Measurements from ENCODE around the gene TRIM17.
"Not testable (repeated sequence)": the region's sequence is repeated elsewhere in the genome, so short reads cannot be mapped to it uniquely, and the experiment has no call there.

TRIM17 gene

DNA sequence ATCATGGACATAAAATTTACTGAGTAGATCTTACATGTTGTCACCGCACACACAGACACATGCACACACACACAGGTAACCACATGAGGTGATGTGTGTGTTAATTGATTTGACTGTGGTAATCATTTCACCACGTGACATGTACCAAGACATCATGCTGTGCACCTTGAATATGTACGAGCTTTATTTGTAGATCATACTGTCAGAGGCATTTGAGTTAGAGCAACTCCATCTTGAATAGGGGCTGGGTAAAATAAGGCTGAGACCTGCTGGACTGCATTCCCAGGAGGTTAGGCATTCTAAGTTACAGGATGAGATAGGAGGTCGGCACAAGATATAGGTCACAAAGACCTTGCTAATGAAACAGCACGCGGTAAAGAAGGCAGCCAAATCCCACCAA, 31.7 kb upstream of the TRIM17 start:
- no peak for DNase-seq (ENCODE audit: low read depth in 3 of 3)

DNA sequence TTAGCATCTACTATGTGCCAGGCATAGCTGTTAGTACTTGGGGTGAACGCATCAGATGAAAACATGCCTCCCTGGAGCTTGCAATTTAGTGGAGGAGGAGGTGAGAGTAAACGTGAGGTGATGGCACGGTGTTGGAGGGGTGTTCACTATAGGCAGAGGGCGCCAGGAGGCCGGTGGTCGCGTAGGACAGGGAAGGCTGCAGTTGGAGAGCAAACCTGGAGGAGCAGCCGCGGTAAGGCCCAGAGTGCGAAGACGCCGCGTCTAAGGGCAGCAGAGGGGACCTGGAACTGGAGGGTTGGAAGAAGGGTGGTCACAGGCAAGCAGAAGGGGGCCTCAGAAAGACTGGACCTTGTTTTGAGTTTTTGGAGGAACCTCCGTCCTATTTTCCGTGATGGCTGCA, 30.2 kb upstream of the TRIM17 start:
- no peak for DNase-seq (ENCODE audit: low read depth in 3 of 3)

DNA sequence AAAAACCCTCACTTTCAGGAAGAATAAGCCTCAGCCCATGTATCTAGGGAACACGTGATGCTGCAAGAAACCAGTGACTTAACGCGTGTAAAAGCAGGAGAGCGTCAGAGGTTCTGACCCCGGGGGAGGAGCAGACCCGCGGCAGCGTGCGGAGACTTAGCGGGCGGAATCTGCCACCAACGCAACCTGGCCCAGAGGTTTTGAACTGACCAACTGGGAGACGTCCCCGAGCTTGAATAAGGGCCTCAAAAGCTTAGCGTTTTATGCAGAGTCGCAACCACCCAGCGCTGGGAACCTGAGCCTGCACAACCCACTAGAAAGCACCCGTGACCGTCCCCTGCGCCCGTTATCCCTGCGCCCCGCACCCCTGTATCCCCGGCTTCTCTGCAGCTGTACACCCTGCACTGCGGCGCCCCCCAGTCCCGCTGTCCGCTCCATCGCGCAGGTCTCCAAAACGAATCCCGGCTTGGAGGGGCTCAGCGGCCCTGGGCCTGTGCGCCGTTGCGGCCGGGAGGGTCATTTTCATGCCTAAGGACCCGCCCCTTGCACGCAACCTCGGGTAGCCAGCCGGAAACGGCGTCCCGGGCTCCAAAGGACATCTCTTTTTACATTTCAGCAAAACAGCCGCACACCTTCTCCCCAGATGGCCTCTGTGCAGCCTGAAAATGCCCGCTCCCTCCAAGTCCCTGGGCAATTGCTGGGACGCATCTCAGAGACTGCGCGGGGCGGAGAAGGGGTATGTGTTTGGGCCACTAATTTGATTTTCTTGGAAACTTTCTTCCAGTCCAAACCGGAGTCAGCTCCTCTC, 29.4 kb upstream of the TRIM17 start:
- DNase-seq (ENCODE audit: low read depth in 3 of 3) = no peak

DNA sequence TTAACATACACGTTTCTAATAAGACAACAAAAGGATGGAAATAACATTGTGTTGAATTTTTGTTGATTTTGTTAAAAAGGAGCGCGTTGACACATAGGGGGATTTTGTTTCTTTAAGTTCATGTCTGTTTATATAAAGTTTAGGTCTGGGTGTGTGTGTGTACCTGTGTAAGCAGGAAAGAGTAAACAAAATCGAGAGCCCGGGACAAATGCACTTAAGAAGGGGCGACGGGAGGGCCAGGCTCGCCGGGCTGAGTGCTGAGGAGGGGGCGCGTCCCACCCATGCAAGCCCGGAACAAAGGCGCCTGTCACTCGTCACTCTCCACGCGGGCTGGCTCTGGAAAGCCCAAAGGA, 28.8 kb upstream of the TRIM17 start:
- DNase-seq (ENCODE audit: low read depth in 3 of 3) = no peak

DNA sequence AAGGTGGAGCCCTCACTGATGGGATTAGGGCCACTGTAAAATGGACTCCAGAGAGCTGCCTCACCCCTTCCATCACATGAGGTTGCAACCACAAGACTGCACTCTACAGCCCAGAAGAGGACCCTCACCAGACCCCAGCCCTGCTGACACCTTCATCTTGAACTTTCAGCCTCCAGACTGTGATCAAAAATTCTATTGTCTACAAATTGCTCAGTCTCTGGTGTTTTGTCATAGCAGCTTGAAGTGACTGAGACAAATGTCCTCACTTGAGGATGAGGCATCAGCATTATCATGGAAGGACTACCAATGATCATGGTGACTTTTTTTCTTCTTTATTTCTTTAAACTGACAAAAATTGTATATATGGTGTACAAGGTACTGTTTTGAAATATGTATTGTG, 26.7 kb upstream of the TRIM17 start:
- no peak for DNase-seq (ENCODE audit: low read depth in 3 of 3)

DNA sequence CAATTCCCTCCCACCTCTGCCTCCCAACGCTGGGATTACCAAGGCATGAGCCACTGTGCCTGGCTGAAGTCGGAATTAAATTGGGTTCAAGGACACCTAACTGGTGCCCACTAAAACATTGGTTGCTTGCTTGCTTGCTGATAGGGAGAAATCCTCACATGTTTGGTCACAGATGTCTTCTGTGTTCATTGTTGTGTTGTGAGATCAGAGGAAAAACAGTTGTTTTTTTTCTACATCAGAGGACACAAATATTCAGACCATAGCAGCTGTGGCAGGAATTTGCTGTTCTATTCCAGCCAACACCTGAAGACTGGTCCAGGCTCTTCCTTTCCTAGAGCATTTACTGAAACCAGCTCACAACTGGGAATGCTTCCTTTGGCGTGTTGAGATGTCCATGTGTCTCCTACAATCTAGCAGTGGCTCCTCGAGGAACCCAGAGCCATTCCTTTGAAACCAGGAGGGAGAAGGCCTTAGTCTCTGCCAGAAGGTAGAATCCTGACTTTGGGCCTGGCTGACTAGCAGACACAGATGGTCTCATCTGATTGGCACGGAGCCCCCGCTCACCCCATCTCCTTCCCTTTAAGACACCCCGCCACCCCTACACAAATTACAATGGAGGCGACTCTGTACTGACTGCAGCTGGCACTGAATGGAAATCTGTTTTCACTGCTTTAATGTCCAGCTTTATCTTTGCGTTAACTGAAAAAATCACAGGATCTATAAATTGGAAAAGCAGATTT, 24.3 kb upstream of the TRIM17 start:
- no peak for DNase-seq (ENCODE audit: low read depth in 3 of 3)

DNA sequence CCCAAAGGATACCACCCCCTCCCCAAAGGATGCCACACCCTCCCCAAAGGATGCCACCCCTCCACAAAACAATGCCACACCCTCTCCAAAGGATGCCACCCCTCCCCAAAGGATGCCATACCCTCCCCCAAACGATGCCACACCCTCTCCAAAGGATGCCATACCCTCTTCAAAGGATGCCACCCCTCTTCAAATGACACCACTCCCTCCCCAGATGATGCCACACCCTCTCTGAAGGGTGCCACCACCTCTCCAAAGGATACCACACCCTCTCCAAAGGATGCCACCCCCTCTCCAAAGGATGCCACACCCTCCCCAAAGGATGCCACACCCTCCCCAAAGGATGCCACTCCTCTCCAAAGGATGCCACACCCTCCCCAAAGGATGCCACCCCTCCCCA, 21.6 kb upstream of the TRIM17 start:
- DNase-seq (ENCODE audit: low read depth in 3 of 3) = no peak

DNA sequence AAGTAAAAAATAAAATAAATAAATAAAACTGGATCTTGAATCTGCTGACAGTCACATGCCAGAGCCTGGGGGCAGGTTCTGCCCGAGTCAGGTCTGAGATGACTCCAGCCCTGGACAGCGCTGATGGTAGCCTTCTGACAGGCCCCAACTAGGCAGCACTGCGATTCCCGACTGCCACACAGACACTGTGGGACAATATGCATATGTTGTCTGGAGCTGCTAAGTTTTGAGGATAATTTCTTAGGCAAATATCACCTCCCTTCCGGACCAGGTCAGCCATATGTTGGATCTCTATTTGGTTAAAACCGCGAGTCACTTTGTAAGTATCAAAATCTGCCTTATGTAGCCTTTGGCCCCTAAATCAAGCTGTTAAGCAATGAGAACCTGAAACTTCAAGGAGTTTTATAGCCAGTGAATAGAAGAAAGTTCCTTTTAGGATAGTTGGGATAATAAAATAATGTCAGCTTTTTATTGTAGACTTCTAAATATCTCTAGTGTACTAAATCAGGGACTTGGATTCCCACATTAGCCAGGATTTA, 20.8 kb upstream of the TRIM17 start:
- DNase-seq (ENCODE audit: low read depth in 3 of 3) = no peak

DNA sequence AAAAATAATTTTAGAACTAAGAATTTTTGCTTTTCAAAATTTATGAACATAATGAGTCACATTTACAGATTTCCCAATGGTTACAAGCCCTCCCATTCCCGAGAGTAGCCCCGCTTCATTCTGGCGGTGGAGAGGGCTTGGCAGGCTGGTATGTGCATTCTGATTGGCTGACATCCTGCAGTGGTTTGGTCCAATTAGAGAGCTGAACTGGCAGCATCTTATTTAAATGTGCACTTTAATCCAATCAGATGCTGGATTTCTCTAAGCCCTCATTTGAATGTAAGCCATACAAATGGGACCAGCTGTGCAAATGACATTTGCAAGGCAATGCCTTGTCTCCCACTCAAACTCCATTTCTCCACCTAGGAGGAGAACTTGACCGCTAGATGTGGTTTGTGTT, 18.0 kb upstream of the TRIM17 start:
- no peak for DNase-seq (ENCODE audit: low read depth in 3 of 3)

DNA sequence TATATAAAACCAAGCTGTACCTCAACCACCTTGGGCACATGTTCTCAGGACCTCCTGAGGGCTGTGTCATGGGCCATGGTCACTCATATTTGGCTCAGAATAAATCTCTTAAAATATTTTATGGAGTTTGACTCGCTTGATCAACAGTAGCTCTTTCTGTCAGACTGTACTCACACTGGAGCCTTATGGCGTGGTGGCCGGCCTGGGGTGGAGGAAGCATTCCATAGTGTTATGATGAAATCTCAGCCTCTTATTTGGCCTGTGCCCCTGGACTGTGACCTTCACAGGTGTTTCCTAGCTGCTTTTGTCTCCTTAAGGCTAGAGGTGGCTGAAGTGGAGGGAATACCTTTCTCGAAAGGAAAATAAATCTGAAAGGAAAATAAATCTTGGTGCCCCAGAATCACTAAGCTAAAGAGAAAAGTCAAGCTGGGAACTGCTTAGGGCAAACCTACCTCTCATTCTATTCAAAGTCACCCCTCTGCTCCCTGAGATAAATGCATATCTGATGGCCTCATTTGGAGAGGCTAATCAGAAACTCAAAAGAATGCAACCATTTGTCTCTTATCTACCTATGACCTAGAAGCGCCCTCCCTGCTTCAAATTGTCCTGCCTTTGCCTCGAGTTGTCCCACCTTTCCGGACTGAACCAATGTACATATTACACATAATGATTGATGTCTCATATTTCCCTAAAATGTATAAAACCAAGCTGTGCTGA, 16.8 kb upstream of the TRIM17 start:
- not testable (repeated sequence) for DNase-seq (ENCODE audit: low read depth in 3 of 3)

DNA sequence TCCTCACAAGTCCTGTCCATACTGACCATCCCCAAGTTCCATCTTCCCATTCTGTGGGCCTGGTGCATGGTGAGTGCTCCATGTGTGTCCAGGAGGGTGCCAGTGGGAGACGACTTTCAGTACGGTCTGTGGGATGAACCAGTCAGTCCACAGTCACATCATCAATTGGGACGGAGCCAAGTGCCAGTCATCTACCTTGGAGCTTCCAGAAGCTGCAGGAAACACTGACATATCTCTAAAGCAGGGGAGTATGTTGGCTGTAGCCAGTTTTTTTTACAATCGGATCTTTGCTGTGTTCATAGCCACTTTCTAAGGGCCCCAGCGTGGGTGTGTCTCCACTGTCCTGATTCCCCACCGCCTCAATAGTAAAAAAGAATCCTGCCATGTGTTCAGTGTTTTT, 13.6 kb upstream of the TRIM17 start:
- DNase-seq (ENCODE audit: low read depth in 3 of 3) = no peak

DNA sequence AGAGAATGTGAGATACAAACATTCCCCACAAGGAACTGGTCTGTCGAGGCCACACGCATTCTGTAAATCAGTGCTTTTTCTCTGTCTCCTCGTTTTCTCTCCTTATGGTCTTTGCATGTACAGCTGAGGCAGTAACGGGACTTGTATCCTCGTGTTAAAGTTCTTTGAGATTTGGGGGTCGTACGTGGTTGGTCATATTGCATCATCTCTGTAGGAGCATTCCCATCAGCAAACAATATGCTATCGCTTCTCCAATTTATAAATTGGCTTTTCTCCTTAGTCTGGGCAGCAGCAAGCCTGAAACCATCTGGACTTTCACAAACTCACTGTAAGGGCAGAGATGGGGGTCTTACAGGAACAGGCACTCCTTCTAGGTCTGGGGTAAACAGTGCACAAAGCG, 13.0 kb upstream of the TRIM17 start:
- DNase-seq (ENCODE audit: low read depth in 3 of 3) = no peak

DNA sequence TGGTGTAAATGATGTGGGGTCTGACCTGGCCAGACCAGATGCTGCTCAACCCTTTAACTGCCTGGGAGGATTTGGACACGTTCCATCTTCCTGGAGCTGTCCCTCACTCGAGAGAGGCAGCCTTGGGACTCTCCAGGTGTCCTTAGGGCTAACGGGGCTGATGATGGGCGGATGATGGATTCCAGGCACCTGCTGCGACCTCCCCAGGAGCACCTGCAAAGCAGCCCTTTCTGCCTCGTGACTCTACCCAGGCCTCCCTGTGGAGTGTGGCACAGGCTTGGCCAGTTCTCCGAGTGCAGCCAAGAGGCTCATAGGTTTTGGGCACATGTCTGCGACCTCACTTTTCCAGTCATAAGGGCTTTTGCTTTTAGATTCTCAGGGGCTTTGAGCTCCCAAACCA, 12.3 kb upstream of the TRIM17 start:
- no peak for DNase-seq (ENCODE audit: low read depth in 3 of 3)

DNA sequence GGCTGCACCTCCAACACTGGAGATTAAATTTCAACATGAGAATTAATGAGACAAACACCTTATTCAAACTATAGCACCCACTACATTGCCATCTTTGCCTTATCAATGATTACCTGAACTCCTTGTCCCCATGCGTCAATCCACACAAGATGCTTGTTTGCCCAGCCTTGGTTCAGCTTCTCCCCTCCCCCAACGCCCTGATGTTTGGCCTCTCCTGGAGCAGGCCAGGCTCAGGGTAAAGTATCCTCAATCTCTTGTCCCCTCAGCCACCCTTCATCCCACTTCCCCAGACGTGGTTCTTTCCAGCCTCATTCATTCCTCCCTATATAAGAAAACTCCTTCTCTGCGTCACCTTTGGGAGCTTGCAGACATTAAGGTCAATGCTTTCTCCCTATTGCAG, 11.8 kb upstream of the TRIM17 start:
- no peak for DNase-seq (ENCODE audit: low read depth in 3 of 3)

DNA sequence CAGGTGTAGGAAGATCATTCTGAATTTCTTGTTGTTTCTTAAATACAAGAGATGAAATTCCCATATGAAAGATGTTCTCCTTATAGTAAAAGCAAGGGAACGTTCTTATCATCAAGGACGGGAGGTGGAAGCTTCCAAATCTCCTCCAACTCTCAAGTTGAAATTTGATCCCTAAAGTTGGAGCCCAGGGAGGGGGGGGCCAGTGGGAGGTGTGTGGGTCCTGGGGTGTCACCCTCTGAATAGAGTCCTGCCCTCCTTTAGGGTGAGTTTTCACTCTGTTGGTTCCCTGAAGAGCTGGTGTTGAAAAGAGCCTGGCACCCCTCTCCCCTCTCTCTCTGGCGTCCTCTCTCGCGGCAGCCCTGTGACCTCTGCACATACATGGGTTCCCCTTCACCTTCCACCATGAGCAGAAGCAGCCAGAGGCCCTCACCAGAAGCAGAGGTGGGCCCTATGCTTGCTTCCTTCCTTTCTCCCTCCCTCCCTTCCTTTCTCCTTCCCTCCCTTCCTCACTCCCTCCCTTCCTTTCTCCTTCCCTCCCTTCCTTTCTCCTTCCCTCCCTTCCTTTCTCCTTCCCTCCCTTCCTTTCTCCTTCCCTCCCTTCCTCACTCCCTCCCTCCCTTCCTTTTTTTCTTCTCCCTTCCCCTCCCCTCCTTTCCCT, 10.0 kb upstream of the TRIM17 start:
- DNase-seq (ENCODE audit: low read depth in 3 of 3) = no peak

DNA sequence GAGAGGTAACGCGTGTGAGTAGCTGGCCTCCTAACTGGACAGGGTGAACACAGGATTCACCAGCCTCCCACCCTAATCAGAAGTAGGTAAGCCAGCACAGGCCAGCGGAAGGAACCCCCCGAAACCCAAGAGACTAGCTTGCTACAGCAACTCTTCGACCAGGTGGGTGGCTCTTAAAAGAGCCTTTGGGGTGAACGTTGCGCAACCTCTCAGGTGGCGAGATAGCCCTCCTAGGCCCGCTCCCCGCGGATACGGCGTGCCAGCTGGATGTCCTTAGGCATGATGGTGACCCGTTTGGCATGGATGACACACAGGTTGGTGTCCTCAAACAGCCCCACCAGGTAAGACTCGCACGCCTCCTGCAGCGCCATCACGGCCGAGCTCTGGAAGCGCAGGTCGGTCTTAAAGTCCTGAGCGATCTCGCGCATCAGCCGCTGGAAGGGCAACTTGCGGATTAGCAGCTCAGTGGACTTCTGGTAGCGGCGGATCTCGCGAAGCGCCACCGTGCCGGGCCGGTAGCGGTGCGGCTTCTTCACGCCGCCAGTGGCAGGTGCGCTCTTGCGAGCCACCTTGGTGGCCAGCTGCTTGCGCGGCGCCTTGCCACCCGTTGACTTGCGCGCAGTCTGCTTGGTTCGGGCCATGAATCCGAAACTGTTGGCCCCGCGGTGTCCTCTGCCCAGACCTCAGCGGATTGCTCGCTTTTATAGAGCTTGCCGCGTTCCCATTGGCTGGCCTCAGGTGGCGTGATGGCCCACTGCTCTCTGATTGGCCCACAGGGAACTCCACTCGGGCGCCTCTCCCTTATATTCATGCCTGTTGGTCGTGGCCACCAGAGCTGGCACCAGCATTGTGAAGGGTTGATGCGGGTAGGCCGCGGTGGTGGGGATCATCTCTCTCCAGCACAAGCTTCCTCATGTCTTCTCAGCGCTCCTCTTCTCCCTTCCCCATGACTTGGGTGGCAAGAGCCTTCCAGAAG, 8.3 kb upstream of the TRIM17 start:
- DNase-seq (ENCODE audit: low read depth in 3 of 3) = no peak

DNA sequence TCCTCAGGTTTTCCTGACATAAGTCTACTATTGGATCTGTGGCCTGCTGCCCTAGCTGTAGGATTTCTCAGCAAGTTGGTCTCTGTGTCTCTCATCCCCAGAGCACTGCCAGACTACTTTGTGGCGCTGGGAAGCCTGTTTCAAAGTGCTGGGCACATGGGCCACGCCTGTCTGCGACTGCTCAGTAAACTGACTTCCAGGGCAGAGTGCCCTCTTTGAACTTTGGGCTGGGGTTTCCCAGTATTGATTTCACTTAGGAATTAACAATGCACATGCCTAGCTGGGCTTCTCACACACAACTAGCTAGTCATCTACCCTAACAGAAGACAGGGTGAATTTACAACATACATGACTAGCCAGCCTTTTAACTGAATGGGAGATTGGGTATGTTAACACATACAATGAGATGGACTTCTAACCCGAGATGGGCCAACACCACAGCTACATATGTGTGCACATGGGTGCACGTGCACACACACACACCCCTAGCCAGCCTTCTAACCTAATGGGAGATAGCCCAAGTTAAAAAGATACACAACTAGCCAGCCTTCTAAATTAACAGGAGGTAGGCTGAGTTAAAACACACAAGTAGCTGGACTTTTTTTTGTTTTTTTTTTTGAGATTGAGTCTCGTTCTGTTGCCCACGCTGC, 6.9 kb upstream of the TRIM17 start:
- no peak for DNase-seq (ENCODE audit: low read depth in 3 of 3)

DNA sequence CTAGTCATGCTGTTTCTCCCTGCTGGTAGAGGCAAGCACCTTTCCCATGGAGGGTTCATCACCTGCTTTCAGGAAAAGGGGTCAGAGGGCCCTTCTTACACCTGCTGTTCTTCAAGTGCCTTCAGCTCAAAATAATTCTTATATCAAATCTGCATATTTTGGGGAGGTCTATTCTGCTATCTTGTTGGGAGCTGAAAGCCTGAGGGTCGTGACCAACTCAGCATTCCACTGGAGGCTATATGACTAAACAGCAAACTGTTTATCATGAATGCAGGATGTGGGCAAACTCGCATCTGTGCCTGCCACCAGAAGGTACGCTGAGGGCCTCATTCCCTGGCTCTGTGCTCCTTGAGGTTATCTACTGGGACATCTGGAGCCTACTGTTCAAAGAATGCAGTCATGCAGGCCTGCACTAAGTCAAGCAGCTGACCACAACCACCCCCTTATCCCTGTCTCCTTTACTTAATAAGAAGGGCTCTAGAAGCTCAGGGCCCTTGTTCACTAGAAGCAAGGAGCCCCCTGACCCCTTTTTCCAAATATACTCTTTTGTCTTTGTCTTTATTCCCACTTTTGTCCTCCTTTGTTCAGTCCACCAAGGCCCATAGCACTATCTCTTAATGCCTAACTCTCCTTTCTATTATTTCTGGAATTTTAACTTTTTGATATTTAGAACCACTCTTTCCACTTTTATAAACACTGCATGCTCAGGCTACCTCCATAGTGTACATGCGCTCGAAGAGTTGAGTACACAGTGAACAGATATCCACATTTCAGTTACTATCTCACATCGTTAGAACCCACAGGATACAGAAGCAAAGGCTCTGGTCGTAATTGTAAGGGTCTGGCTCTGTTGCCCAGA, 4.5 kb upstream of the TRIM17 start:
- no peak for DNase-seq (ENCODE audit: low read depth in 3 of 3)

DNA sequence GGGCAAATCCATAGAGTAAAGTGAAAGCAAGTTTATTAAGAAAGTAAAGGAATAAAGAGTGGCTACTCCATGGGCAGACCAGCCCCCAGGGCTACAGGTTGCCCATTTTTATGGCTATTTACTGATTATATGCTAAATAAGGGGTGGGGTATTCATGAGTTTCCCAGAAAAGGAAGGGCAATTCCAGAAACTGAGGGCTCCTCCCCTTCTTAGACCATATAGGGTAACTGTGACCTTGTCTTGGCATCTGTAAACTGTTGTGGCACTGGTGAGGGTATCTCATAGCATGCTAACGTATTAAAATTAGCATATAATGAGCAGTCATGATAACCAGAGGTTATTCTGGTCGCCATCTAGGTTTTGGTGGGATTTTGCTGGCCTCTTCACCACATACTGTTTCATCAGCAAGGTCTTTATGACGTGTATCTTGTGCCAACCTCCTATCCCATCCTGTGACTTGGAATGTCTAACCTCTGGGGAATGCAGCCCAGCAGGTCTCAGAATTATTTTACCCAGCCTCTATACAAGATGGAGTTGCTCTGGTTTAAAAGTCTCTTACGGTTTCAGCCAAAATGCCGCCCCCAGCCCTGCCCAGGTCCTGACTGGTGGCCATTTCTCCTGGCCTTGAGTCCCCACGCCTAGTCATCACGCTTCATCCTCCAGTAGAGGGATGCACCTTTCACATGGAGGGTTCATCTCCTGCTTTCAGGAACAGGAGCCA, 982 bp upstream of the TRIM17 start:
- DNase-seq (ENCODE audit: low read depth in 3 of 3) = no peak

All from stimulated activated CD4-positive, alpha-beta T cell treated with anti-CD3 and anti-CD28 coated beads, TNF-alpha, amount 100 ng/mL, for 4 hours (primary cell).